Measurements from ENCODE around the gene DDB1. TPM values are rescaled to one million over a fixed set of nuclear protein-coding genes. Genes with fewer than 3 reads are reported as not detected.
A peak's percentile ranks its signal among the peaks of the same experiment; 100 is the strongest.

Gene DDB1
- total and polyA plus RNA-seq, 2 of the 13 experiments (the other 11 are each of a cell fraction or from before 2014, with no cell fraction given), result 217 to 266 TPM

DNA sequence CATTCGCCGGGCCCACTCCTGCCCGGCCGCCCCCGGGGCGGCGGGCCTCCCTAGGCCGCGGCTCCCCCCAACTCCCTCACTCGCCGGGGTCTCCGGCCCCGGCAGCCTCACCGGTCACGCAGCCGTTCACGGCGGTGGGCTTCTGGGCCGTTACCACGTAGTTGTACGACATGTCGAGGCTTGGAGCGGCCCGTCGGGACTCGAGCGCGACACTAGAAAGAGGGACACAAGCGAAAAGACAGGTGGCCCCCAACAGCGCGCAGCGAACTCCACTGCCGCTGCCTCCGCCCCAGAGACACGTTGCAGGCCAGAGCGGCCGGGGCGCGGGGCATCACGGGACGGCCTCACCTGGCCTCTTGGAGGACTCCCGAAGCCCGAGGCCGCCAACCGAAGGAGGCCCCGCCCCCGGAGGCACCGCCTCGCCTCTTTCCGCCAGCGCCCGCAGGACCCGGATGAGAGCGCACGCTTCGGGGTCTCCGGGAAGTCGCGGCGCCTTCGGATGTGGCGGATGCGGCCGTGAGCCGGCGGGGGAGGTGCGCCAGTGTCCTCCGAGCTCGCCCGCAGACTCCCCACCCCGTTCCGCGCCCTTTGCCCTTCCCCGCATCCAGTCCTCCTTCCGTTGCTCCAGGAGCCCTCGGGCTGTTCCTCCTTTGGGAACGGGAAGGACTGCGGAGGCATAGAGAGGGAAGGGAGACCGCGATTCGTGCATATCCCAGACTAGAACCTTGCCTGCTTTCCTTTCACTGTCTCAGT lies at the start of gene DDB1, which contains the start of gene TKFC (continued):
- TF ChIP-seq CBX2 (IDR thresholded peaks at IDR 0.05; ENCODE audit: low read depth, low read length), result no peak
- no peak for TF ChIP-seq CBX2 (CRISPR knock-in tag; IDR thresholded peaks at IDR 0.05; ENCODE audit: low read depth)
- TF ChIP-seq U2AF2 (IDR thresholded peaks at IDR 0.05; ENCODE audit: low read depth, low read length), result no peak
- TF ChIP-seq, protein P1, sequence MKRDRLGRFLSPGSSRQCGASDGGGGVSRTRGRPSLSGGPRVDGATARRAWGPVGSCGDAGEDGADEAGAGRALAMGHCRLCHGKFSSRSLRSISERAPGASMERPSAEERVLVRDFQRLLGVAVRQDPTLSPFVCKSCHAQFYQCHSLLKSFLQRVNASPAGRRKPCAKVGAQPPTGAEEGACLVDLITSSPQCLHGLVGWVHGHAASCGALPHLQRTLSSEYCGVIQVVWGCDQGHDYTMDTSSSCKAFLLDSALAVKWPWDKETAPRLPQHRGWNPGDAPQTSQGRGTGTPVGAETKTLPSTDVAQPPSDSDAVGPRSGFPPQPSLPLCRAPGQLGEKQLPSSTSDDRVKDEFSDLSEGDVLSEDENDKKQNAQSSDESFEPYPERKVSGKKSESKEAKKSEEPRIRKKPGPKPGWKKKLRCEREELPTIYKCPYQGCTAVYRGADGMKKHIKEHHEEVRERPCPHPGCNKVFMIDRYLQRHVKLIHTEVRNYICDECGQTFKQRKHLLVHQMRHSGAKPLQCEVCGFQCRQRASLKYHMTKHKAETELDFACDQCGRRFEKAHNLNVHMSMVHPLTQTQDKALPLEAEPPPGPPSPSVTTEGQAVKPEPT (CRISPR knock-in tag; IDR thresholded peaks at IDR 0.05; ENCODE audit: low read depth), result peak; percentile 19; the same call in 1 of the 2 replicates
- TF ChIP-seq ZNF446 (CRISPR knock-in tag; IDR thresholded peaks at IDR 0.05), result no peak; the same call in 1 of the 2 replicates
- TF ChIP-seq, protein P2, sequence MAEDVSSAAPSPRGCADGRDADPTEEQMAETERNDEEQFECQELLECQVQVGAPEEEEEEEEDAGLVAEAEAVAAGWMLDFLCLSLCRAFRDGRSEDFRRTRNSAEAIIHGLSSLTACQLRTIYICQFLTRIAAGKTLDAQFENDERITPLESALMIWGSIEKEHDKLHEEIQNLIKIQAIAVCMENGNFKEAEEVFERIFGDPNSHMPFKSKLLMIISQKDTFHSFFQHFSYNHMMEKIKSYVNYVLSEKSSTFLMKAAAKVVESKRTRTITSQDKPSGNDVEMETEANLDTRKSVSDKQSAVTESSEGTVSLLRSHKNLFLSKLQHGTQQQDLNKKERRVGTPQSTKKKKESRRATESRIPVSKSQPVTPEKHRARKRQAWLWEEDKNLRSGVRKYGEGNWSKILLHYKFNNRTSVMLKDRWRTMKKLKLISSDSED (CRISPR knock-in tag; IDR thresholded peaks at IDR 0.05), result no peak
- TF ChIP-seq RFX3 (CRISPR knock-in tag; IDR thresholded peaks at IDR 0.05), result no peak
- TF ChIP-seq CENPT (CRISPR knock-in tag; IDR thresholded peaks at IDR 0.05; ENCODE audit: low read depth), result peak; percentile 65; the same call in 1 of the 2 replicates
- TF ChIP-seq SPEN (CRISPR knock-in tag; IDR thresholded peaks at IDR 0.05; ENCODE audit: low read depth), result peak; percentile 97
- TF ChIP-seq SP1 (IDR thresholded peaks at IDR 0.05), result no peak
- peak; percentile 69 for TF ChIP-seq SP1 (CRISPR knock-in tag; IDR thresholded peaks at IDR 0.05)
- peak; percentile 93; the same call in 1 of the 2 replicates for TF ChIP-seq KDM2A (CRISPR knock-in tag; IDR thresholded peaks at IDR 0.05; ENCODE audit: borderline replicate concordance, low read depth)
- TF ChIP-seq ZNF614 (CRISPR knock-in tag; IDR thresholded peaks at IDR 0.05; ENCODE audit: borderline replicate concordance), result peak; percentile 69; the same call in 1 of the 2 replicates
- TF ChIP-seq FOSL2 (CRISPR knock-in tag; IDR thresholded peaks at IDR 0.05), result peak; percentile 47; the same call in 1 of the 2 replicates
- no peak; the same call in 1 of the 2 replicates for TF ChIP-seq ZNF546 (CRISPR knock-in tag; conservative IDR thresholded peaks at IDR 0.05)
- TF ChIP-seq ZNF253 (CRISPR knock-in tag; IDR thresholded peaks at IDR 0.05; ENCODE audit: borderline replicate concordance), result no peak
- TF ChIP-seq XRCC5 (optimal IDR thresholded peaks at IDR 0.05; ENCODE audit: low read length), result peak; percentile 37
- peak; percentile 86; the same call in 1 of the 2 replicates for TF ChIP-seq ZMAT3 (CRISPR knock-in tag; conservative IDR thresholded peaks at IDR 0.05)
- no peak; the same call in 1 of the 2 replicates for TF ChIP-seq DNMT1 (CRISPR knock-in tag; IDR thresholded peaks at IDR 0.05)
- TF ChIP-seq EZH2 (conservative IDR thresholded peaks at IDR 0.05; ENCODE audit: low read depth, low read length), result no peak
- TF ChIP-seq, protein P3, sequence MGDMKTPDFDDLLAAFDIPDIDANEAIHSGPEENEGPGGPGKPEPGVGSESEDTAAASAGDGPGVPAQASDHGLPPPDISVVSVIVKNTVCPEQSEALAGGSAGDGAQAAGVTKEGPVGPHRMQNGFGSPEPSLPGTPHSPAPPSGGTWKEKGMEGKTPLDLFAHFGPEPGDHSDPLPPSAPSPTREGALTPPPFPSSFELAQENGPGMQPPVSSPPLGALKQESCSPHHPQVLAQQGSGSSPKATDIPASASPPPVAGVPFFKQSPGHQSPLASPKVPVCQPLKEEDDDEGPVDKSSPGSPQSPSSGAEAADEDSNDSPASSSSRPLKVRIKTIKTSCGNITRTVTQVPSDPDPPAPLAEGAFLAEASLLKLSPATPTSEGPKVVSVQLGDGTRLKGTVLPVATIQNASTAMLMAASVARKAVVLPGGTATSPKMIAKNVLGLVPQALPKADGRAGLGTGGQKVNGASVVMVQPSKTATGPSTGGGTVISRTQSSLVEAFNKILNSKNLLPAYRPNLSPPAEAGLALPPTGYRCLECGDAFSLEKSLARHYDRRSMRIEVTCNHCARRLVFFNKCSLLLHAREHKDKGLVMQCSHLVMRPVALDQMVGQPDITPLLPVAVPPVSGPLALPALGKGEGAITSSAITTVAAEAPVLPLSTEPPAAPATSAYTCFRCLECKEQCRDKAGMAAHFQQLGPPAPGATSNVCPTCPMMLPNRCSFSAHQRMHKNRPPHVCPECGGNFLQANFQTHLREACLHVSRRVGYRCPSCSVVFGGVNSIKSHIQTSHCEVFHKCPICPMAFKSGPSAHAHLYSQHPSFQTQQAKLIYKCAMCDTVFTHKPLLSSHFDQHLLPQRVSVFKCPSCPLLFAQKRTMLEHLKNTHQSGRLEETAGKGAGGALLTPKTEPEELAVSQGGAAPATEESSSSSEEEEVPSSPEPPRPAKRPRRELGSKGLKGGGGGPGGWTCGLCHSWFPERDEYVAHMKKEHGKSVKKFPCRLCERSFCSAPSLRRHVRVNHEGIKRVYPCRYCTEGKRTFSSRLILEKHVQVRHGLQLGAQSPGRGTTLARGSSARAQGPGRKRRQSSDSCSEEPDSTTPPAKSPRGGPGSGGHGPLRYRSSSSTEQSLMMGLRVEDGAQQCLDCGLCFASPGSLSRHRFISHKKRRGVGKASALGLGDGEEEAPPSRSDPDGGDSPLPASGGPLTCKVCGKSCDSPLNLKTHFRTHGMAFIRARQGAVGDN (CRISPR knock-in tag; IDR thresholded peaks at IDR 0.05), result peak; percentile 97
- TF ChIP-seq, protein P4, sequence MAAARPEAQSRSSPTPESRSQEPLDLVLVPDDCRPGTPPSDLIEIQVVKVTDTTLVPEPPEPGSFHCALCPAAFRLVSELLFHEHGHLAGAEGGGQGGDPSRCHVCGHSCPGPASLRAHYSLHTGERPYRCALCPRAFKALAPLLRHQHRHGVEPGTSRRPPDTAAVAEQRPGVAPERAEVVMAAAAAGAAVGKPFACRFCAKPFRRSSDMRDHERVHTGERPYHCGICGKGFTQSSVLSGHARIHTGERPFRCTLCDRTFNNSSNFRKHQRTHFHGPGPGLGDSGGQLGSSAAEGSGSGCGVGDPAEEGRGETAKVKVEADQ (CRISPR knock-in tag; IDR thresholded peaks at IDR 0.05; ENCODE audit: borderline replicate concordance), result 0 out of 2 replicates have a peak, but pooled peaks have one; percentile 73
- TF ChIP-seq RAD21 (CRISPR knock-in tag; IDR thresholded peaks at IDR 0.05), result no peak; the same call in 1 of the 2 replicates
